Left ventricle myocardium inferior (tissue), 1 donor: ENCODE data around the gene MESP2. TPM values are rescaled to one million over a fixed set of nuclear protein-coding genes. Genes with fewer than 3 reads are reported as not detected.
A peak's percentile ranks its signal among the peaks of the same experiment; 100 is the strongest.

ENCODE experiments used
- DNase-seq: peaks from one replicate; pipeline ENCODE4 v3.0.0-alpha.2; 2020
- H3K27ac ChIP-seq: fragments of 200-600 bp; replicated peaks from 2 replicates; pipeline ENCODE4 v1.8.0; 2021
- H3K27me3 ChIP-seq: fragments of 200-600 bp; 2 replicates; pipeline ENCODE4 v1.8.0; 2021; ENCODE audit warnings: low read depth
- H3K36me3 ChIP-seq: fragments of 200-600 bp; 2 replicates; pipeline ENCODE4 v1.8.0; 2021
- H3K4me1 ChIP-seq: fragments of 200-600 bp; 2 replicates; pipeline ENCODE4 v1.8.0; 2021
- H3K4me3 ChIP-seq: fragments of 200-600 bp; 2 replicates; pipeline ENCODE4 v1.8.0; 2021; ENCODE audit warnings: mild to moderate bottlenecking, moderate library complexity
- H3K9me3 ChIP-seq: fragments of 200-600 bp; replicated peaks from 2 replicates; pipeline ENCODE4 v1.8.0; 2021
- intact Hi-C: fragments of 100-400 bp; cut with micrococcal nuclease; formaldehyde crosslinking; loops from one replicate; pipeline ENCODE4 v1.11.0; 2022
- total RNA-seq: library from RNA; stranded (reverse); fragmentation: NEBNext Ultra II Directional; extraction: Animal tissue kit (Norgen Biotek cat#: 25700); gene quantifications from one replicate; pipeline ENCODE4 v1.2.1, GENCODE V29; 2021
- TF ChIP-seq, protein P1 (sequence below): fragments of 200-600 bp; IDR thresholded peaks from 2 replicates; pipeline ENCODE4 v1.8.0; 2021; ENCODE audit warnings: antibody characterized with exemption, mild to moderate bottlenecking, borderline replicate concordance
- donor health status: DM: no; HTN: yes; CAD: no; lungs with severe emphysema.

Gene MESP2
- total RNA-seq, 1 donor from 2014 or later: 0.27 TPM

DNA sequence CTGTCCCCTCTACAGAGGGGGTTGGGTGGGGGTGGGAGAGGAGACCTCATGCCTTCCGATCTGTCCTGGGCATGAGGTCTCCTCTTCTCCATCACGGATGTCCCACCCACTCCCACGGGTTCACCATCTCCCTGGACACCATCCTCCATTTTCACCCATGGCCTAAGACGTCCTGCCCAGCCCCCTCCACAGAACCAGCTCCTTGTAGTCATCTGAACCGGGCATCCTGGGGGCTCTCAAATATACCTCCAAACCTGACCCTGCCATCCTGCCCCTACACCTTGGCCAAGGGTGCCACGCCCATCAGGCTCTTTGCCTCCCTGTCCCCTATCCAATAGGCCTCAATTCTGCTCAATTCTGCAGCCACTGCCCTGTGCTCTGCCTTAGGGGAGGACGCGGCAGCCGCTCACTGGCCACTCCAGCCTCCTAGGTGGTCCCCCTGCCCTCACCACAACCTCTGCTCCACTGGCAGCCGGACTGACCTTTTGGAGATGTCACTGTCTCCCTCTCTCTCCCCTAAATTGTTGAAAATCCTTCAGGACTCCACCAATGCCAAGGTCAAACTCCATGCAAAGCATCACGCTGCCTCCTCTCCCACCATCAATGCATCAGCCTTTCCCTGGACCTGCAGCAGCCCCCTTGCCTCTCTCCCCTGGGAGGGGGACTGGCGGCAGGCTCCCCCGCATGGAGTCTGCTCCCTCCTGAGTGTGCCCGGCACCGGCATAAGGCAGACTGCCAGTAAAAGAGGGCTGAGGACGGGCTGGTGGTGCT, 47.9 kb downstream of the MESP2 start:
- Histone ChIP-seq H3K4me1 (peaks cover 16% of the 10 kb centered on the region), H3K27ac (no peak overlapping the region), H3K36me3 (no peaks in the 10 kb centered on the region), H3K9me3 (no peaks in the 10 kb centered on the region), H3K27me3 (peaks cover 17% of the 10 kb centered on the region), H3K4me3 (no peak overlapping the region)
- DNase-seq: no peak
- TF ChIP-seq, protein P1, sequence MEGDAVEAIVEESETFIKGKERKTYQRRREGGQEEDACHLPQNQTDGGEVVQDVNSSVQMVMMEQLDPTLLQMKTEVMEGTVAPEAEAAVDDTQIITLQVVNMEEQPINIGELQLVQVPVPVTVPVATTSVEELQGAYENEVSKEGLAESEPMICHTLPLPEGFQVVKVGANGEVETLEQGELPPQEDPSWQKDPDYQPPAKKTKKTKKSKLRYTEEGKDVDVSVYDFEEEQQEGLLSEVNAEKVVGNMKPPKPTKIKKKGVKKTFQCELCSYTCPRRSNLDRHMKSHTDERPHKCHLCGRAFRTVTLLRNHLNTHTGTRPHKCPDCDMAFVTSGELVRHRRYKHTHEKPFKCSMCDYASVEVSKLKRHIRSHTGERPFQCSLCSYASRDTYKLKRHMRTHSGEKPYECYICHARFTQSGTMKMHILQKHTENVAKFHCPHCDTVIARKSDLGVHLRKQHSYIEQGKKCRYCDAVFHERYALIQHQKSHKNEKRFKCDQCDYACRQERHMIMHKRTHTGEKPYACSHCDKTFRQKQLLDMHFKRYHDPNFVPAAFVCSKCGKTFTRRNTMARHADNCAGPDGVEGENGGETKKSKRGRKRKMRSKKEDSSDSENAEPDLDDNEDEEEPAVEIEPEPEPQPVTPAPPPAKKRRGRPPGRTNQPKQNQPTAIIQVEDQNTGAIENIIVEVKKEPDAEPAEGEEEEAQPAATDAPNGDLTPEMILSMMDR: no peak
- intact Hi-C loops: no loop called here

DNA sequence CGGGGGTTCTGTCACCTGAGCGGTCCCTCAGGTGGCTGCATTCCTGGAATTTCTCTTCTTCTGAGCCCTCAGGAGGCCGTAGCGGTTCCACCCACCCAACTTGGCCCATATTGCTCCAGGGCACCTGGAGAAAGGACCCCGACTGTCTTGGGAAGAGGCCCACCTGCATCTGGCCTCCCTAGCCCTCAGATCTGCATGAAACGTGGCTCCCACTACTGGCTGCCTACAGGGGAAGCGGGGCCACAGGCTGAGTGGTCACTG, 48.4 kb downstream of the MESP2 start:
- no peaks in the 10 kb centered on the region for H3K36me3 ChIP-seq
- H3K4me1 ChIP-seq: peaks cover 18% of the 10 kb centered on the region
- H3K27ac ChIP-seq: no peak overlapping the region
- no peak for DNase-seq
- peaks cover 15% of the 10 kb centered on the region for H3K27me3 ChIP-seq
- intact Hi-C loops: no loop called here
- TF ChIP-seq, protein P1: no peak
- no peak overlapping the region for H3K4me3 ChIP-seq
- no peaks in the 10 kb centered on the region for H3K9me3 ChIP-seq

DNA sequence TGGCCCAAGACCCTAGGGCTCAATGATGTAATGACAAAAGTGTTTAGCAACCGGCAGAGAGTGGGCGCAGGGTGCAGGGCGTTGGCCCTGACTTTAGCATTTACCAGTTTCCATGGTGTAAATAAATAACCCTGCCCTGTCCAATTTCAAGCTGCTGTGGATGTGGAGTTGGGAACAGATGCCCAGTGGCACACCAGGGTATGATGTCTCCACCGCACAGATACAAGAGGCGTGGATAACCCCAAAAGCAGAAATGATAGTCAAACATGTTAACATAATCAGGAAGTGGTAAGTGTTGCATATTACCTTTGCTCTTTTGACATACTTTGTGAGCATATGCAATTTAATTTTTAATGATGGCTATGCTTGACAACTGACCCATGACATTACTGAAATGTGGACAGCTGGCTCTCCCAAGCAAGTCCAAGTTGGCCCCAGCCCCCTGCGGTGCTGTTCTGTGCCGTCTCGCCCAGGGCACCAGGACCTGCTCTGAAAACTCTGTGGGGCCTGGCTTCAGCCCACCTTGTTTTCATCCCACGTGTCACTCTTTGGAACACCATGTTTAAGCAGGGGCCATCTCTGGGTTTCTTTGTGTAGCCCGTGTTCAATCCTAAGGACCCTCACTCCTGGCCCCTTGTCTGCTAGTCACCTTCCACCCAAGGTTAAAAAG, 49.3 kb downstream of the MESP2 start:
- Histone ChIP-seq H3K27me3 (peaks cover 15% of the 10 kb centered on the region), H3K36me3 (no peaks in the 10 kb centered on the region), H3K9me3 (no peaks in the 10 kb centered on the region), H3K27ac (no peak overlapping the region), H3K4me1 (peaks cover 18% of the 10 kb centered on the region), H3K4me3 (no peak overlapping the region)
- intact Hi-C loops: no loop called here
- TF ChIP-seq, protein P1: no peak
- no peak for DNase-seq

DNA sequence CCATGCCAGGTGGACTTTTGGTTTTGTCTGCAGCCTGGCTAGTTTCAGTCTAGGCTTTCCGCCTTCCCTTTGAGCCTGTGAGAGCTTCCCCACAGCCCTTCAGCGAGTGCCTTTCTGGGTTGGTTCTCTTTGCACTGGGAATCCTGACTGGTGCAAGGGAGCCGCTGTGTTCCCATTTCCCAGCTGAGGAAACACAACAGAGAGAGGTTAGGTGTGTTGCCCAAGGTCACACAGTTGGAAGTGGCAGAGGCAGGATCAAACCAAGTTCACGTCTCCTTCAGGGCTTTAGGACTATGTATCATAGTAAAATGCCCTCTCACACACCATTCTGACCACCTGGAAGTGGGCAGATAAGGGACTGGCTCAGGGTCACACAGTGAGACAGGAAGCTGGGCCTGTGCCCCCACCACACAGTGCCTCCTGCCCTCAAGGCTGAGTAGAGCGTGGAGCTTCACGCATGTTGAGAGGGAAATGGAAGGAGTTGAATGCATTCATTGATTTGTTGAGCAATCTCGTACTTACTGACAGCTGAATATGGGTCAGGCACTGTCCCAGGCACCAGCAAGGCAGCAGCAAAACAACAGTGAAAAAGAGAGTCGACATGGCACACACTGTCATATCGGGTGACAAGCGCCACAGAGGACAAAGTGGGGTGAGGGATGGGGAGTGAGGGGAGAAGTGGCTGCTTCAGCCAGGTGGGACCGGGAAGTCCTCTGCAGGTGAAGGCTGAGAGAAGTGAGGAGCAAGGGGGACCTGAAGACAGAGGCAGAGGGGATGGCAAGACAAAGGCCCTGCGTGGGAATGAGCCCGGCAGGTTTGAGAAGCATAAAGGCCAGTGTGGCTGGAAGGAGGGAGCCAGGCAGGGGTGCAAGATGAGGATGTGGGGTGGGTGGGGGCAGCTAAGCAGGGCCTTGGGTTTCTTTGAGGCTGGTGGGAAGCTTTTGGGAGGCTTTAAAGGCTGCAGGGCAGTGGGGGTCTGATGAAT, 50.8 kb downstream of the MESP2 start:
- H3K36me3 ChIP-seq: no peaks in the 10 kb centered on the region
- H3K27me3 ChIP-seq: peaks cover 6% of the 10 kb centered on the region
- intact Hi-C loops: no loop called here
- no peak overlapping the region for H3K27ac ChIP-seq
- DNase-seq: no peak
- H3K4me1 ChIP-seq: peaks cover 18% of the 10 kb centered on the region
- no peaks in the 10 kb centered on the region for H3K9me3 ChIP-seq
- no peak overlapping the region for H3K4me3 ChIP-seq
- TF ChIP-seq, protein P1: no peak

DNA sequence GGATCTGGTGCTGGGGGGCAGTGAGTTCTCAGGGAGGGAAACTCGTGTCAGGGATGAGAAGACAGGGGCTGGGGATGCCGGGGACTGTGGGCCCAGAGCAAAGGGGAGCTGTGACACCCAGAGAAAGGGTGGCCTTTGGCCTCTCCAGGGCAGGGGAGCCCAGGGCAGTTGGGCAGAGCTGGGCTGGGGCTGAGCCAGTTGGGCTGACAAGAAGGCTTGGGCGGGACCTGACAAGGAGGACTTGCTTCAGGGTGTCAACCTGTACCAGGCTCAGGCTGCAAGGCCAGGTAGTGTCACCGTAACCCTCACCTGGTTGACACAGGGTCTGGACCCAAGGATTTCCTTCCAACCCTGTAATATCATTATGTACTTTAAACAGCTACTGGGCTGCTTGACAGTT, 51.7 kb downstream of the MESP2 start:
- TF ChIP-seq, protein P1: no peak
- peak overlapping the region; percentile 10 for H3K4me3 ChIP-seq
- peaks cover 3% of the 10 kb centered on the region for H3K36me3 ChIP-seq
- H3K9me3 ChIP-seq: no peaks in the 10 kb centered on the region
- no peak for DNase-seq
- intact Hi-C loops: no loop called here
- H3K27ac ChIP-seq: peak overlapping the region; percentile 61
- H3K4me1 ChIP-seq: peaks cover 18% of the 10 kb centered on the region
- no peaks in the 10 kb centered on the region for H3K27me3 ChIP-seq

Other genes starting within 250 kb of the MESP2 start
- gene TICRR, start 200.9 kb upstream of the MESP2 start, total RNA-seq: 0.08 TPM
- 2.4 TPM for gene KIF7, start 120.9 kb upstream of the MESP2 start, total RNA-seq
- gene PLIN1, start 97.0 kb upstream of the MESP2 start, total RNA-seq: 1.6 TPM
- 11.4 TPM for gene PEX11A, start 85.6 kb upstream of the MESP2 start, total RNA-seq
- not detected for gene WDR93, start 85.5 kb upstream of the MESP2 start, total RNA-seq
- gene MESP1, start 25.1 kb upstream of the MESP2 start, total RNA-seq: 8.4 TPM
- gene ANPEP, start 38.5 kb downstream of the MESP2 start, total RNA-seq: 8.9 TPM
- 44.1 TPM for gene AP3S2, start 117.7 kb downstream of the MESP2 start, total RNA-seq
- 11.4 TPM for gene ARPIN, start 136.6 kb downstream of the MESP2 start, total RNA-seq
- gene ZNF710, start 225.0 kb downstream of the MESP2 start, total RNA-seq: 5.5 TPM